K562 (cell line): ENCODE data around the gene PRTN3. TPM values are rescaled to one million over a fixed set of nuclear protein-coding genes. Genes with fewer than 3 reads are reported as not detected.
A peak's percentile ranks its signal among the peaks of the same experiment; 100 is the strongest.

Experiments
- ARHGAP35 ChIP-seq: fragments of 450-650 bp; IDR thresholded peaks from 2 replicates; pipeline ENCODE4 v1.6.1; 2018; ENCODE audit not compliant: partially characterized antibody
- ATF7 ChIP-seq: fragments of 450-650 bp; IDR thresholded peaks from 2 replicates; pipeline ENCODE4 v1.7.1; 2014; ENCODE audit warnings: mild to moderate bottlenecking, moderate library complexity
- BCLAF1 ChIP-seq, 2 experiments: fragments of 450-650 bp in 1 of 2; IDR thresholded peaks; 2 replicates each; pipeline ENCODE4 v1.6.1; 2011 to 2017; ENCODE audit warnings: low read depth in 2 of 2, antibody characterized with exemption in 1 of 2, borderline replicate concordance in 1 of 2, low read length in 1 of 2, mild to moderate bottlenecking in 1 of 2, mixed read lengths in 1 of 2; ENCODE audit not compliant: control insufficient read depth in 1 of 2
- BMI1 ChIP-seq: fragments of 150-350 bp; IDR thresholded peaks from 2 replicates; pipeline ENCODE4 v1.6.1; 2014; ENCODE audit warnings: low read length
- ESRRB ChIP-seq: fragments of 250-450 bp; sonication (Bioruptor Pico); IDR thresholded peaks from 2 replicates; pipeline ENCODE4 v1.5.0; 2020; ENCODE audit warnings: mild to moderate bottlenecking, moderate library complexity, borderline replicate concordance
- GATA2 ChIP-seq: sonication (generic); formaldehyde crosslinking; IDR thresholded peaks from 2 replicates; pipeline ENCODE4 v1.4.0; 2020; ENCODE audit warnings: mild to moderate bottlenecking, missing genetic modification reagents
- HOXB6 ChIP-seq: fragments of 250-450 bp; sonication (Bioruptor Pico); IDR thresholded peaks from 2 replicates; pipeline ENCODE4 v1.5.1; 2022; ENCODE audit warnings: mild to moderate bottlenecking, borderline replicate concordance
- PHTF2 ChIP-seq: fragments of 250-450 bp; sonication (Bioruptor Pico); IDR thresholded peaks from 2 replicates; pipeline ENCODE4 v1.5.0; 2021; ENCODE audit warnings: mild to moderate bottlenecking
- PRDM10 ChIP-seq: fragments of 450-650 bp; IDR thresholded peaks from 2 replicates; pipeline ENCODE4 v1.6.1; 2018; ENCODE audit not compliant: partially characterized antibody
- RBM17 ChIP-seq: fragments of 200-400 bp; formaldehyde crosslinking; IDR thresholded peaks from 2 replicates; pipeline ENCODE4 v1.6.1; 2017; ENCODE audit warnings: low read depth, mild to moderate bottlenecking, low read length, borderline replicate concordance
- SREBF2 ChIP-seq: sonication (generic); formaldehyde crosslinking; IDR thresholded peaks from 2 replicates; pipeline ENCODE4 v1.4.0; 2020; ENCODE audit warnings: mild to moderate bottlenecking, missing genetic modification reagents
- ZNF184 ChIP-seq: sonication (generic); formaldehyde crosslinking; IDR thresholded peaks from 2 replicates; pipeline ENCODE4 v1.5.0; 2020; ENCODE audit warnings: missing genetic modification reagents
- polyA plus RNA-seq, 8 experiments: library from polyadenylated mRNA; depleted of rRNA in 4 of 8; stranded (reverse) in 5 of 8; unstranded in 3 of 8; fragments of >200 nt; fragmentation: Nextera tagmentation in 2 of 8; fragmentation: Illumina TruSeq in 1 of 8; extraction: Ambion mirVana in 2 of 8; extraction: Trizol in 1 of 8; gene quantifications; 2 replicates each; pipeline versions ENCODE4 v1.2.1 to v1.2.3, GENCODE V29; 2011 to 2014; ENCODE audit warnings: inconsistent platforms in 1 of 8, missing spikeins in 1 of 8
- total RNA-seq, 7 experiments: library from RNA; depleted of rRNA in 6 of 7; stranded (reverse); fragments of >200 nt in 6 of 7; fragmentation: Illumina TruSeq in 2 of 7; extraction: Trizol in 2 of 7; gene quantifications; 2 replicates each; pipeline versions ENCODE4 v1.2.1 to v1.2.3, GENCODE V29; 2011 to 2021; ENCODE audit warnings: low replicate concordance in 1 of 7
- TF ChIP-seq, protein P1 (sequence below): fragments of 450-650 bp; IDR thresholded peaks from 2 replicates; pipeline ENCODE4 v1.6.1; 2017; ENCODE audit warnings: antibody characterized with exemption, mild to moderate bottlenecking
- TF ChIP-seq, protein P2 (sequence below): fragments of 450-650 bp; formaldehyde crosslinking; conservative IDR thresholded peaks from 2 replicates; pipeline ENCODE4 v1.4.0; 2022; ENCODE audit warnings: mild to moderate bottlenecking, missing genetic modification characterization
- TF ChIP-seq, protein P3 (sequence below): fragments of 250-450 bp; sonication (Bioruptor Pico); IDR thresholded peaks from 2 replicates; pipeline ENCODE4 v1.6.1; 2021; ENCODE audit warnings: mild to moderate bottlenecking

Gene PRTN3
- total and polyA plus RNA-seq, 9 of the 15 experiments (the other 6 are each of a cell fraction or from before 2014, with no cell fraction given) = 0.14 to 0.86 (median 0.43) TPM; not detected in 3

DNA sequence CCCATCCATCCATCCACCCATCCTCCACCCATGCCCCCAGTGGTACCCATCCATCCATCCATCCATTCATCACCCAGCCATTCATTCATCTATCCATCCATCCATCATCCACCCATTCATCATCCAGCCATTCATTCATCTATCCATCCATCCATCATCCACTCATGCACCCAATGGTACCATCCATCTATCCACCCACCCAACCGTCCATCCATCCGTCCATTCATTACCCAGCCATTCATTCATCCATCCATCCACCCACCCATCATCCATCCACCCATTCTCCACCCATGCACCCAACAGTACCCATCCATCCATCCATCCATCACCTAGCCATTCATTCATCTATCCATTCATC is 24.3 kb upstream of the PRTN3 start (continued):
- TF ChIP-seq ATF7 (no peak), PHTF2 (CRISPR knock-in tag) (no peak), PRDM10 (no peak), RBM17 (no peak), GATA2 (no peak), ZNF184 (CRISPR knock-in tag) (no peak), BCLAF1 (IDR thresholded peaks at IDR 0.05; ENCODE audit: borderline replicate concordance in 1 of 2, control insufficient read depth in 1 of 2, low read depth in 2 of 2, low read length in 1 of 2) (peak in 1 of 2 experiments; percentile 85; a peak in 2 of 4 replicates), BMI1 (no peak), ESRRB (CRISPR knock-in tag) (no peak), SREBF2 (CRISPR knock-in tag) (no peak), ARHGAP35 (peak; percentile 18), HOXB6 (no peak)
- TF ChIP-seq, protein P1, sequence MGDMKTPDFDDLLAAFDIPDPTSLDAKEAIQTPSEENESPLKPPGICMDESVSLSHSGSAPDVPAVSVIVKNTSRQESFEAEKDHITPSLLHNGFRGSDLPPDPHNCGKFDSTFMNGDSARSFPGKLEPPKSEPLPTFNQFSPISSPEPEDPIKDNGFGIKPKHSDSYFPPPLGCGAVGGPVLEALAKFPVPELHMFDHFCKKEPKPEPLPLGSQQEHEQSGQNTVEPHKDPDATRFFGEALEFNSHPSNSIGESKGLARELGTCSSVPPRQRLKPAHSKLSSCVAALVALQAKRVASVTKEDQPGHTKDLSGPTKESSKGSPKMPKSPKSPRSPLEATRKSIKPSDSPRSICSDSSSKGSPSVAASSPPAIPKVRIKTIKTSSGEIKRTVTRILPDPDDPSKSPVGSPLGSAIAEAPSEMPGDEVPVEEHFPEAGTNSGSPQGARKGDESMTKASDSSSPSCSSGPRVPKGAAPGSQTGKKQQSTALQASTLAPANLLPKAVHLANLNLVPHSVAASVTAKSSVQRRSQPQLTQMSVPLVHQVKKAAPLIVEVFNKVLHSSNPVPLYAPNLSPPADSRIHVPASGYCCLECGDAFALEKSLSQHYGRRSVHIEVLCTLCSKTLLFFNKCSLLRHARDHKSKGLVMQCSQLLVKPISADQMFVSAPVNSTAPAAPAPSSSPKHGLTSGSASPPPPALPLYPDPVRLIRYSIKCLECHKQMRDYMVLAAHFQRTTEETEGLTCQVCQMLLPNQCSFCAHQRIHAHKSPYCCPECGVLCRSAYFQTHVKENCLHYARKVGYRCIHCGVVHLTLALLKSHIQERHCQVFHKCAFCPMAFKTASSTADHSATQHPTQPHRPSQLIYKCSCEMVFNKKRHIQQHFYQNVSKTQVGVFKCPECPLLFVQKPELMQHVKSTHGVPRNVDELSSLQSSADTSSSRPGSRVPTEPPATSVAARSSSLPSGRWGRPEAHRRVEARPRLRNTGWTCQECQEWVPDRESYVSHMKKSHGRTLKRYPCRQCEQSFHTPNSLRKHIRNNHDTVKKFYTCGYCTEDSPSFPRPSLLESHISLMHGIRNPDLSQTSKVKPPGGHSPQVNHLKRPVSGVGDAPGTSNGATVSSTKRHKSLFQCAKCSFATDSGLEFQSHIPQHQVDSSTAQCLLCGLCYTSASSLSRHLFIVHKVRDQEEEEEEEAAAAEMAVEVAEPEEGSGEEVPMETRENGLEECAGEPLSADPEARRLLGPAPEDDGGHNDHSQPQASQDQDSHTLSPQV = no peak
- TF ChIP-seq, protein P2, sequence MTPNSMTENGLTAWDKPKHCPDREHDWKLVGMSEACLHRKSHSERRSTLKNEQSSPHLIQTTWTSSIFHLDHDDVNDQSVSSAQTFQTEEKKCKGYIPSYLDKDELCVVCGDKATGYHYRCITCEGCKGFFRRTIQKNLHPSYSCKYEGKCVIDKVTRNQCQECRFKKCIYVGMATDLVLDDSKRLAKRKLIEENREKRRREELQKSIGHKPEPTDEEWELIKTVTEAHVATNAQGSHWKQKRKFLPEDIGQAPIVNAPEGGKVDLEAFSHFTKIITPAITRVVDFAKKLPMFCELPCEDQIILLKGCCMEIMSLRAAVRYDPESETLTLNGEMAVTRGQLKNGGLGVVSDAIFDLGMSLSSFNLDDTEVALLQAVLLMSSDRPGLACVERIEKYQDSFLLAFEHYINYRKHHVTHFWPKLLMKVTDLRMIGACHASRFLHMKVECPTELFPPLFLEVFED (CRISPR knock-in tag) = 0 out of 2 replicates have a peak, but pooled peaks have one; percentile 62
- TF ChIP-seq, protein P3, sequence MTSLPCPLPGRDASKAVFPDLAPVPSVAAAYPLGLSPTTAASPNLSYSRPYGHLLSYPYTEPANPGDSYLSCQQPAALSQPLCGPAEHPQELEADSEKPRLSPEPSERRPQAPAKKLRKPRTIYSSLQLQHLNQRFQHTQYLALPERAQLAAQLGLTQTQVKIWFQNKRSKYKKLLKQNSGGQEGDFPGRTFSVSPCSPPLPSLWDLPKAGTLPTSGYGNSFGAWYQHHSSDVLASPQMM (CRISPR knock-in tag) = no peak
